PC-3 (cell line): Measurements from ENCODE around the gene WT1. TPM values are rescaled to one million over a fixed set of nuclear protein-coding genes. Genes with fewer than 3 reads are reported as not detected.
A peak's percentile ranks its signal among the peaks of the same experiment; 100 is the strongest.

Experiments
- ATAC-seq: fragments of 200-7000 bp; cut with Tn5 transposase; 2 replicates; pipeline ENCODE4 v1.9.1; 2020; ENCODE audit warnings: mild to moderate bottlenecking, moderate library complexity
- Bru-seq: library from RNA; stranded (reverse); fragments of 400-500 nt; gene quantifications from one replicate; lab custom pipeline; 2021; lab: Mats Ljungman, UMichigan
- BruChase-seq, 2 experiments: library from RNA; stranded (reverse); fragments of 400-500 nt; gene quantifications; one replicate each; lab custom pipeline; 2021; lab: Mats Ljungman, UMichigan
- BruUV-seq: library from RNA; stranded (reverse); fragments of 400-500 nt; replicated peaks from 2 replicates; lab custom pipeline; 2021; lab: Mats Ljungman, UMichigan
- CTCF ChIA-PET: fragments of 300-600 bp; sonication (Branson Sonifier 250); formaldehyde crosslinking; loops from one replicate; lab custom pipeline; 2022; ENCODE audit warnings: antibody characterized with exemption; lab: Charles Lee
- POLR2A ChIA-PET: fragments of 300-600 bp; sonication (Branson Sonifier 250); formaldehyde crosslinking; loops from one replicate; lab custom pipeline; 2022; ENCODE audit warnings: antibody characterized with exemption; ENCODE audit not compliant: unreplicated experiment; lab: Charles Lee
- DNase-seq: peaks from one replicate; pipeline ENCODE4 v3.0.0-alpha.2; 2015
- H2AFZ ChIP-seq: fragments of 300-600 bp; sonication (generic); 2 replicates; pipeline ENCODE4 v1.6.0; 2016; ENCODE audit warnings: antibody characterized with exemption, low read length
- H3F3A ChIP-seq: fragments of 300-600 bp; sonication (generic); one replicate; pipeline ENCODE4 v1.6.0; 2017; ENCODE audit warnings: antibody characterized with exemption, low read length, control low read depth, mild to moderate bottlenecking; ENCODE audit not compliant: unreplicated experiment
- H3K27ac ChIP-seq: fragments of 300-600 bp; sonication (generic); 2 replicates; pipeline ENCODE4 v1.5.1; 2016; ENCODE audit warnings: mild to moderate bottlenecking, low read length
- H3K27me3 ChIP-seq: fragments of 300-600 bp; sonication (generic); 2 replicates; pipeline ENCODE4 v1.6.1; 2016; ENCODE audit warnings: low read length, mixed read lengths
- H3K36me3 ChIP-seq: fragments of 300-600 bp; sonication (generic); 2 replicates; pipeline ENCODE4 v1.6.1; 2016; ENCODE audit warnings: low read depth, mixed run types, low read length, mixed read lengths
- H3K4me1 ChIP-seq: fragments of 300-600 bp; sonication (generic); 2 replicates; pipeline ENCODE4 v1.5.1; 2016; ENCODE audit warnings: low read length; ENCODE audit not compliant: insufficient read depth
- H3K4me2 ChIP-seq: fragments of 300-600 bp; sonication (generic); 2 replicates; pipeline ENCODE4 v1.6.0; 2016; ENCODE audit warnings: low read length
- H3K4me3 ChIP-seq: fragments of 300-600 bp; sonication (generic); 2 replicates; pipeline ENCODE4 v1.5.1; 2016; ENCODE audit warnings: mild to moderate bottlenecking, low read length, mixed read lengths
- H3K79me2 ChIP-seq: fragments of 300-600 bp; sonication (generic); 2 replicates; pipeline ENCODE4 v1.6.1; 2017; ENCODE audit warnings: low read length, mixed read lengths
- H3K9ac ChIP-seq: fragments of 300-600 bp; sonication (generic); 2 replicates; pipeline ENCODE4 v1.6.0; 2016; ENCODE audit warnings: mild to moderate bottlenecking, low read length
- H3K9me2 ChIP-seq: fragments of 300-600 bp; sonication (generic); replicated peaks from 2 replicates; pipeline ENCODE4 v1.6.1; 2016; ENCODE audit warnings: mixed run types, low read length, mixed read lengths
- H3K9me3 ChIP-seq: fragments of 300-600 bp; sonication (generic); 2 replicates; pipeline ENCODE4 v1.6.1; 2016; ENCODE audit warnings: low read length, mixed read lengths
- H4K20me1 ChIP-seq: fragments of 300-600 bp; sonication (generic); 2 replicates; pipeline ENCODE4 v1.6.1; 2016; ENCODE audit warnings: low read length, mixed read lengths
- CTCF ChIP-seq: fragments of 300-600 bp; sonication (generic); conservative IDR thresholded peaks from 2 replicates; pipeline ENCODE4 v1.5.1; 2017; ENCODE audit warnings: antibody characterized with exemption, low read depth, mild to moderate bottlenecking, low read length
- EZH2 ChIP-seq: fragments of 300-600 bp; sonication (generic); IDR thresholded peaks from one replicate; pipeline ENCODE4 v1.6.1; 2017; ENCODE audit warnings: antibody characterized with exemption, mild to moderate bottlenecking, low read length; ENCODE audit not compliant: unreplicated experiment
- EZH2phosphoT487 ChIP-seq: fragments of 300-600 bp; sonication (generic); IDR thresholded peaks from 2 replicates; pipeline ENCODE4 v1.6.1; 2018; ENCODE audit warnings: mild to moderate bottlenecking, antibody characterized with exemption, low read length, borderline replicate concordance
- intact Hi-C: fragments of 100-400 bp; cut with micrococcal nuclease; formaldehyde crosslinking; loops from 2 replicates; pipeline ENCODE4 v1.9.0; 2023
- long read RNA-seq: library from polyadenylated mRNA; unstranded; transcript quantifications from one replicate; pipeline ENCODE4 v2.0.0, GENCODE V29; 2021; ENCODE audit not compliant: unreplicated experiment
- total RNA-seq: library from RNA; depleted of rRNA; stranded (reverse); fragments of >200 nt; gene quantifications from 2 replicates; pipeline ENCODE4 v1.2.3, GENCODE V29; 2014; rRNA removed

WT1 gene
- 8.5 and 9.1 TPM in 2 replicates for total RNA-seq
- Bru-seq, nascent RNA = percentile 45 among the genes with signal in this experiment
- percentile 44 among the genes with signal in this experiment for BruChase-seq, experiment 1, labeled RNA remaining after a 6-hour chase
- percentile 40 among the genes with signal in this experiment for BruChase-seq, experiment 2, labeled RNA remaining after a 2-hour chase
- long read RNA-seq, partial matches to known transcripts = 0 of 2 reads
- long read RNA-seq, other reads (novel, unspliced or antisense) = 1 of 2 reads

GRCh38 chr11:32435511-32435941 is at the start of gene WT1:
TSS of gene WT1 (minus strand) at chr11:32435539.
- CTCF ChIA-PET = no interaction called here
- DNase-seq = peak; percentile 52

GRCh38 chr11:32479291-32479690 is 44.0 kb upstream of the WT1 start:
- Histone ChIP-seq H3K27ac (no peak overlapping the region), H4K20me1 (no peaks in the 10 kb centered on the region), H3K4me2 (no peak overlapping the region), H3F3A (no peaks in the 10 kb centered on the region), H3K9me2 (no peaks in the 10 kb centered on the region), H2AFZ (no peak overlapping the region), H3K9me3 (no peaks in the 10 kb centered on the region), H3K9ac (no peak overlapping the region), H3K79me2 (no peaks in the 10 kb centered on the region), H3K4me3 (no peak overlapping the region), H3K36me3 (no peaks in the 10 kb centered on the region), H3K4me1 (no peaks in the 10 kb centered on the region), H3K27me3 (no peaks in the 10 kb centered on the region)
- ATAC-seq (no peak), DNase-seq (no peak)
- ChIA-PET POLR2A (no interaction called here), CTCF (no interaction called here)
- BruUV-seq = no TSS peak
- intact Hi-C loops = no loop called here
- TF ChIP-seq EZH2 (no peak), CTCF (no peak), EZH2phosphoT487 (no peak)

More at GRCh38 chr11:32435511-32435941, at the start of gene WT1:
- no peaks in the 10 kb centered on the region for H3K9me2 ChIP-seq
- intact Hi-C loops = no loop called here
- peak within 1 kb of the TSS; percentile 91 for H3K4me2 ChIP-seq
- H3K9me3 ChIP-seq = no peaks in the 10 kb centered on the region
- peak; percentile 21; the same call in 1 of the 2 replicates for TF ChIP-seq CTCF
- no peak for TF ChIP-seq EZH2phosphoT487
- TF ChIP-seq EZH2 = no peak
- H3K4me3 ChIP-seq = peak within 1 kb of the TSS; percentile 86
- POLR2A ChIA-PET = interaction anchor here (0.5 kb wide), 1 partner anchor 26 kb away, joined by 4 read pairs; no protein-coding TSS in a partner anchor
- H3K27ac ChIP-seq = no peak within 1 kb of the TSS
- peaks cover 12% of the 10 kb centered on the region; the same call in 1 of the 2 replicates for H3K4me1 ChIP-seq
- H4K20me1 ChIP-seq = no peaks in the 10 kb centered on the region
- H3K36me3 ChIP-seq = no peaks in the 10 kb centered on the region
- no TSS peak for BruUV-seq
- H3K79me2 ChIP-seq = peaks cover 30% of the 10 kb centered on the region
- H2AFZ ChIP-seq = peak within 1 kb of the TSS; percentile 91
- H3F3A ChIP-seq = no peaks in the 10 kb centered on the region
- peak; percentile 73 for ATAC-seq
- H3K27me3 ChIP-seq = no peaks in the 10 kb centered on the region
- peak within 1 kb of the TSS; percentile 76 for H3K9ac ChIP-seq

GRCh38 chr11:32478277-32478731 is 43.0 kb upstream of the WT1 start:
- CTCF ChIA-PET = no interaction called here

More at GRCh38 chr11:32478277-32478731, 43.0 kb upstream of the WT1 start:
- intact Hi-C loops = no loop called here
- no peak for TF ChIP-seq EZH2phosphoT487
- TF ChIP-seq EZH2 = no peak
- TF ChIP-seq CTCF = no peak
- POLR2A ChIA-PET = no interaction called here
- no peaks in the 10 kb centered on the region for H3K9me2 ChIP-seq
- no peak overlapping the region for H3K9ac ChIP-seq
- DNase-seq = no peak
- no peak overlapping the region for H3K4me3 ChIP-seq
- no peak overlapping the region for H2AFZ ChIP-seq
- no peaks in the 10 kb centered on the region for H3K4me1 ChIP-seq
- no peaks in the 10 kb centered on the region for H4K20me1 ChIP-seq
- no peak for ATAC-seq
- no peaks in the 10 kb centered on the region for H3K9me3 ChIP-seq
- no peaks in the 10 kb centered on the region for H3F3A ChIP-seq
- no peaks in the 10 kb centered on the region for H3K79me2 ChIP-seq
- no peak overlapping the region for H3K27ac ChIP-seq
- no TSS peak for BruUV-seq
- no peaks in the 10 kb centered on the region for H3K36me3 ChIP-seq
- no peak overlapping the region for H3K4me2 ChIP-seq
- H3K27me3 ChIP-seq = no peaks in the 10 kb centered on the region
